ENCODE results near the gene SIK3.

Gene SIK3

DNA sequence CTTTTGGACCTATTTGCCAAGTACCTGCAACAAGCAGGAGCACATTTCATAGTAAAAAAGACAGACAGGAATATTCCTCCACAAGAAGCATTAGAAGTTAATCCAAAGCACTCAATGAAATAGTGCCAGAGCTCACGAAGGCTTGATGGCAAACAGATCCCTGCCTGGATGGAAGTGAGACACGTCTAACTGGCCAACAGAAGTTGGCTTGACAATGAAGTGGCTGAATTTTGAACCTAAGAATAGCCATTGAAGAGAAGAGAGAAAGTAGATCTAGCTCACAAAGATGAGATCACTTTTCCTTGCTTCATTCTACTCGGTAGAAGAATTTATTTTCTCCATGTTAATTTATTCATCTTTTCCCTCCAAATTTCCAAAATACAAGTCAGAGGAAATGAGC, 230.2 kb downstream of the SIK3 start:
- DNase-seq (ENCODE audit: low read depth, low spot score), result no peak

DNA sequence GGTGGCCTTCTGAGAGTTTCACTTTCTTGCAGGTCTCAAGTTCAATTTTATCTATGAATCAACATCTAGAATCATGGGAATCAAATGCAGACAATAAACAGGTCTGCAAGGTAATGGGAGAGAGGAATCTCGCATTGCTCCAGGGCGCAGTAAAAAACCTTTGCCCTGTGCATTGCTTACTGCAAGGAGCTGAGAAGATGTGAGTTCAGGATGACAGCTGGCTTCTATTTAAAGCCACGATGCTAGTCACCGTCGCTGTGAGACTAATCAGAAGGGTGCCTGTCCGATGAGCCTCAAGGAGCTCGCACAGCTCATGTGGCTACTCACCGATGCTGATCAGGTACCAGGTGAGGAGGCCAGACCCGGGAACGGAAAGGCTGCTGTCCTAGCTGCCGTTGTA, 230.6 kb downstream of the SIK3 start:
- DNase-seq (ENCODE audit: low read depth, low spot score), result peak; percentile 24

DNA sequence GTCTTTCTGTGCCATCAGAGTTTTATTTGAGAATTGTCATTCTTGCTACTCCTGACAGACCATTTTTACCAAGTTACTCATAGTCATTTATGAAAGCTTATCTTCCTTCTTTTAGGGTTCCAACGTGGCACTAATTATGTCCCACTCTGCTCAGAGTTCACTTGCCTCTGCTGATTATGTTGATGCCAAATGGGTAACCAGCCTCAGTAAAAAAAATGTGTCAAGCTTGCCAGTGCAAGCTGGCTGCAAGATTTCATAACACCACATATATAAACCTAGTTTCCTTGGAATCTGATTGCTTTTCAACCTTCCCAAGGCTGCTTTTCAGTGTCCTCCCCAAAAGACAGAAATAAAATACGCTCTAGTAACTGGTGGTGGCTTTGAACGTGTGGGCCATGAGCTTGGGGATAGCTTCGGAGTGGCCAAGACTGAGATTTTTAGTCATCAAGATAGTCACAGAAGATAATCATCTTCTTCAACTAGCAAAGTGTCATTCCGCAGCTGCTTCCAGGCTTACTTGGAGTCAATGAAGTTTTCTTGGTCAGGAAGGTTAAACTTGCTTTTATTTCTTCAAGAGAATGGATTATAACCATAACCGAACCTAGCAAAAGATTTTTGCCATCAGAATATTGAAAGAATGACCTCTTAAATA, 231.3 kb downstream of the SIK3 start:
- no peak for DNase-seq (ENCODE audit: low read depth, low spot score)

DNA sequence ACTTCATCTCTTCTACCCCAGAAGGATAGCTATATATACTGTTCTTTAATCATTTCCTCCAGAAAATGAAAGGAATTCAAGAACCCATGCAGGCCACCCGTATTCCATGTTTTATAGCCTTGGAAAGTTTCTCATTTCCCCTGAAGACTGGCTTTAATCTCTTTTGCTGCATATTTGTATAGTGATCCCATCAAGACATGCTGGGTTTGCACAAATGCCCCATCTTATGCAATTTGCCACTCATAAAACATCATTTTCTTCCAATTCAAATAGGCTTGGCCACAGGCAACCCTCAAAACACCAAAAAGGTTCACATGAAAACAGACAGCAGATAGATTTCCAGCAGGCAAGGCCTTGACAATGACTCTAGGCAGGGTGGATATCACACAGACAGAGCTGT, 232.5 kb downstream of the SIK3 start:
- DNase-seq (ENCODE audit: low read depth, low spot score), result no peak

DNA sequence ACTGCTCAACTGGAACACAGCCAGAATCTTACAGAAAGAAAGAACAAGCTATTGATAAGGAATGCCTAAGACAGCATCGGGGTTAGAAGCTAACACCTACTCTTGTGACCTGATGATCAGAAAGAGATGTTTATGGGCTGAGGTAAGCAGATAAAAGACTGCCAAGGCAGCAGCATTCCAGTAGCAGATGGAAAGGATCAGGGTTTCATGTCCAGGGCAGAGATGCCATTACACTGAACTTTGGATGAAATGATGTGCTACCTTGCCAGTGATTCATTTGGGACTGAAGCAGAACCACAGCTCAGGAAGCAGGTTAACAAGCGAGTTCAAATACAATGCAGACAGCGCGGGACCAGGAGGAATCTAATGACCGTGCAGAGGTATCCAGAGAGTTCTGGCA, 233.7 kb downstream of the SIK3 start:
- no peak for DNase-seq (ENCODE audit: low read depth, low spot score)

DNA sequence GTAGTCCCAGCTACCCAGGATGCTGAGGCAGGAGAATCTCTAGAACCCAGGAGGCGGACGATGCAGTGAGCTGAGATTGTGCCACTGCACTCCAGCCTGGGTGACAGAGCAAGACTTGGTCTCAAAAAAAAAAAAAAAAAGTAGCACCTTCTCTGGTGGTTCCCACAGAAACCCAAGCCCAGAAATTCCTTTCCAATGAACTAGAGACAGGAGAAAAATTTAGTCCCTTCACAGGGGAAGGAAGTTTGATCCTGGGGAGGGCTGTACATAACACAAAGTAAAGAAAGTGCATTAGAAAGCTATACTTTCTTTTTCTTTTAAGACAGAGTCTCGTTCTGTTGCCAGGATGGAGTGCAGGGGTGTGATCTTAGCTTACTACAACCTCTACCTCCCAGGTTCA, 235.3 kb downstream of the SIK3 start:
- DNase-seq (ENCODE audit: low read depth, low spot score), result no peak

GRCh38 chr11:116862185-116862584, 236.0 kb downstream of the SIK3 start:
- DNase-seq (ENCODE audit: low read depth, low spot score), result no peak

DNA sequence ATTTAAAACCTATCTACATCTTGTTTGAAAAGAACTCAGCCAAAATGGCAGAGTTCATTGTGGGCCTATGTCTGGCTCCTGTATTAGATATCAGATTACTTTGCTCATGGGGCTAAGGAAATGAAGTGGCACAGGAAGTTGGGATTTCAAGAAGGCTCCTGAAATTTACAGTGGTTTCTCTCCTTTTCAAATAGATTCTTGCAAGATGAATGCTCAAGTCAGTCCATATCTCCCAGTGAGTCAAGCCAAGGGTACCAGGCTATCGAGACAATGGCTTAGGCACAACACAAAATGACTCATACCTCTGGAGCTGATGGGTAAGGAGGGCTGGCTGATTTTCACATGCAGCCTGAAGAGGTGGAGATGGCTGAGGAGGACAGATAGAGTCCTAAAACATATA, 236.7 kb downstream of the SIK3 start:
- no peak for DNase-seq (ENCODE audit: low read depth, low spot score)

DNA sequence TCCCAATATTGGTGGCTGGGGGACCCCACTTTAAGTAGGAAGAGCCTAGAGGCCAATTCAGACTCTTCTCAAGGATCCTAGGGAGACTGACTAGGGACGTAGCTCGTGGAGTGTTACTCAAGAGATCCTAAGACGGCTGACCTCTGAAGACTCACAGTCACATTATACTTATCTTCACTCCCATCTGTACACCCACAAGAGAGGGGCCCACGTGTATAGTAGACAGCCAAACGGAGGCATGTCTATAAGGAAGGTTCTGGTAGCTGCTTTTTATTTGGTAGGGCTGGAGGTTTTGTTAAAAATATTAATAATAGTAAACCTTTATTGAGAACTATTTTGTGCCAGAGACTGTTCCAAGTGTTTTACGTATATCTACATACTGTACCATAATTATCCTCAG, 237.9 kb downstream of the SIK3 start:
- DNase-seq (ENCODE audit: low read depth, low spot score), result no peak

- no peak for DNase-seq (ENCODE audit: low read depth, low spot score)
These were observed 239.1 kb downstream of the SIK3 start for GRCh38 chr11:116859175-116859574.

GRCh38 chr11:116857936-116858335, 240.3 kb downstream of the SIK3 start:
- no peak for DNase-seq (ENCODE audit: low read depth, low spot score)

GRCh38 chr11:116857316-116857715, 240.9 kb downstream of the SIK3 start:
- DNase-seq (ENCODE audit: low read depth, low spot score), result no peak

DNA sequence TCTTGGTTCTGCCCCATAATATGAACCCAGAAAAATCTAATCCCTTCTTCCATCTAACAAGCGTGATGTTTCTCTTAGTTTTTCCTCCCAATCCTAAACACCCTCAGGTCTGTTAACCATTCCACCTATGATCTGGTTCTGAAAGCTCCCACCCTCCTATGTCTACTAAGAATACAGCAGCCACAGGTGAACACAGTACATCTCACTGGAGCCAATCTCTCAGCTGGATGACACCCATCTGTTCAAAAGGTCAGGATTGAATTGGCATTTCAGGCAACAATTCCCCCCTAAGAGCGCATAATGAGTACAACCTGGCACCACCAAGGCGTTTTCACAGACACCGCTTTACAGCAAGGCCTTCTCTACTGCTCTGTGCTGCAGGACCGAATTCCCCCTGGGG, 241.8 kb downstream of the SIK3 start:
- no peak for DNase-seq (ENCODE audit: low read depth, low spot score)

GRCh38 chr11:116855413-116855812, 242.8 kb downstream of the SIK3 start:
- no peak for DNase-seq (ENCODE audit: low read depth, low spot score)

DNA sequence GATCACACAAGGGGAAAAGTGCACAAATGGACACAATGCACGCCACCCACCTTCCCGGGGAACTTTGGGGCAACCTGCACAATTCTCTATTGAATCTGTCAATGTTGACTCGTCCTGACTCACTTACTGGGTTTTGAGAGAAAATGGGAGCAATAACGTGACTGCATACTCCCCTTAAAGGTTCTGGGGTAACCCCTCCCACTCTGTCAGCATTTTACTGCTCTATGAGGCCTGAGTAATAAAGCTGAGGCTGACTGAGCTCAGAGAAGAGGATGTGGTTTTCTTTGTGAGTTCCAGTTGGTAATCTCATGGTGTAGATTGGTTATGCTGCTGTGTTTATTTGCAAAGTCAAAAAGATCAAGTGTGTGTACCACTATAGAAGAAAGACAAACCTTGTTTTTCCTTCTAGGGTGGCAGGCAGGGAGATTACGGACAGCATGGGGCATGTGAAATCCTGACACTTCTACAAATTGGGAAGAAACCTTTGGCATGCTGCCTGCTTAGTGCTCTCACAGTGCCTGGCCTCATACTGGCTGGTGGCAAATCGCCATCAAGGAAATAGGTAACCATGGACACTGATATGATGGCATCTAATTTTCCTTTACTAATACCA, 244.7 kb downstream of the SIK3 start:
- no peak for DNase-seq (ENCODE audit: low read depth, low spot score)

DNA sequence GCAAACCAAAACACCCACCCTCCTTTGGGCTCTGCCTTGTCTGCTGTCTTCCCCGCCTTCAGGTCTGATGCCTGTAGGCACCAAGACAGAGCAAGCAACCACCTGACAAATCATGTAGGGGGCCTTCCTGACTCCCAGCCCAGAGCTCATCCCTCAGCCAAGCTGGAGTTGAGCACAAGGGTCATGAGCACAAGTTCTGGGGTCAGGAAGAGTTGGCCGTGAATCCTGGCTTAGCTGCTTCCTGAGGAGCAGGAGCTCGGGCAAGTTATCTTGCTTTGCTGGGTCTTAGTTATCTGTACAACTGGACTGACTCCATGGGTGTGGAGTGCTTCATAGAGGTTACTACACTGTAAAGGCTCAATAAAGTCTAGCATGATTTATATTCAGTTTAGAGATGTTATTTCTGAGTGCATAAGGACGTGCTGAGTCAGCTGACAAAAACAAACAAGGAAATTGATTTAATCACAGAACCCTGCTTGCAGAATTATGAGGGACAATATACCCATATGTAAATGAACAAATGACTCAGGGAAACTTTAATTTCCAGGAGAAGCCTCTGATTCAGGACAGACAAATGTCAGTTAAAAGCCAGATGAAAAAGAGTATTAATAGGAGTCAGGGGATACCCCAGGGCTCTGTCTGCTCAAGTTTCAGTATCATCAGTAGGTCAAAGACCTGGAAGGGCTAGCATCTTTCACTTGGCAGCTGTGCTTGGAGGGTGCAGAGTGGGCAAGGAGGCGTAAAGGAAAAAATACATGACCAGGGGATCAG, 245.8 kb downstream of the SIK3 start:
- no peak for DNase-seq (ENCODE audit: low read depth, low spot score)

- DNase-seq (ENCODE audit: low read depth, low spot score), result no peak
These were observed 246.6 kb downstream of the SIK3 start for GRCh38 chr11:116851626-116852025.

DNA sequence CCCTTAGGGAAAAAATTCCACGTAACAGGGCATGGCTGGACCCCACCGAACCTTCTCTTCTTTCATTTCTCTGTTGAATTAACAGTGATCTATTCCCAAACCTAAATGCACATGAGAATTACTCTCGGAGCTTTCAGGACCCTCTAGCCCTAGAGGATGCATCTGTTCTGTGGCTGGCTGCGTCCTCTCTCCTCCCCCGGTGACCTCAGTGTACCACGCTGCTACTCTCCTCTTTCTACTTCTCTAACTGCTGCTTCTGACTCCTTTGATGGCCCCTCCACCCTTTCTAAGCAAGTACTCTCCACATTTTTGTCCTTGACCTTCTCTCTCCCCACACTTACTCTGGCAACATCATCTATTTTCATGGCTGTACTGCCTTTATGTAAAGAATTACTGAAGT, 248.7 kb downstream of the SIK3 start:
- DNase-seq (ENCODE audit: low read depth, low spot score), result no peak

DNA sequence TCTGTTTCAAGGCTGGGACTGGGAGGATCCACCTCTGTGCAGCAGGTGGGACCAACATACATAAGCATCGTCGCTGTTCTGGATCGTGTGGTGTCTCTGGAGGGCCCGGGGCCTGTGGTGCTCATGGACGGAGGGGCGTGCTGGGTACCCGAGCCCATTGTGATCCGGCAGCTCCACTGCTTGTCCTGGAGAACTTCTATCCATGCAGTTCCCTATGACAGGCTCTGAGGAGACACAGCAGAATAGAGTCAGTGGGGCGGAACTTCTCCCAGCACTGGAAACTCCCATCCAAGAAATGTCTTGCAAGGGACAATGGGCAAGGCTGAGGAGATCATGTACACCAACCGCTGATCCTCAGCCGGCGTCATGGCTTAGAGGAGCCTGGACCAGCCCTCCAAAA, 249.2 kb downstream of the SIK3 start:
- DNase-seq (ENCODE audit: low read depth, low spot score), result no peak

- no peak for DNase-seq (ENCODE audit: low read depth, low spot score)
These were observed 250.6 kb downstream of the SIK3 start for GRCh38 chr11:116847612-116848011.

- DNase-seq (ENCODE audit: low read depth, low spot score), result no peak
These were observed 253.5 kb downstream of the SIK3 start for GRCh38 chr11:116844722-116845121.

DNA sequence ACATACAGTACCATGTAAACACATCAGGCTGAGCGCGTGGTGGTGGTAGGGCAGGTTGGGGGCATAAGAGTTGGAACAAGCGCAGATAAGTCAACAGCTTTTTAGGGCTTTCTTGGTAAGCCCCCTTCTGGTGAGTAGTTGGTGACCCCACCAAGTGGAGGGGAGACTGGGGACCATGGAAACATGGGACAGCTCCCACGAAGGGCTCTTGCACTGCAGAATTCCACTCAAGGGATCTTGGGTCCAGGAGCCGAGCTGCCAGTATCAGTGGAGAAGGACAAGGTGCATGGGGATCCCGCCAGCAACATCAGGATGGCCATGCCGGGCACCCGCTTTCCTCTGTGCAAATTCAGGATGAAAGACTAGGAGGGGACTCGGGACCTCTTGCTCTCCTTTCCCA, 254.6 kb downstream of the SIK3 start:
- DNase-seq (ENCODE audit: low read depth, low spot score), result no peak

DNA sequence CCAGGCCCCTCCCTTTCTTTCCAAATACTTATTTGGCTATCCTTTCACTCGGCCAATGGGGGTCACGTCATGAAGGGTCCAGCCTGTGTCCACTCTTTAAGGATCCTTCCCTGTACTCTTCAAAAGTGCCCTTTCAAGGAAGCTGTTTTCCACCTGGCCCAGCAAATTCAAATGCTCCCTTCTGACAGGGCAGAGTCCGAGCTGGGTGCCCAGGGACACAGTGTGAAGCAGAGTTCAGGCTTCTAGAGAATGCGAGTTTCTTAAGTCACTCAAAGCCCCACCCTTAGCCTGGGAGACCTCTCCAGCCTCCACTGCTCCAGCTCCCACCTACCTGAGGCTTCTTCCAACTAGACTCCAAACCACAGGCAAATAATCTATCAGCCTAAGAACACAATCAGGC, 255.3 kb downstream of the SIK3 start:
- DNase-seq (ENCODE audit: low read depth, low spot score), result no peak
